HepG2 (cell line): ENCODE measurements around the gene EGR1. TPM values are rescaled to one million over a fixed set of nuclear protein-coding genes. Genes with fewer than 3 reads are reported as not detected.

Source experiments
- ATAC-seq: fragments of 200-7000 bp; cut with Tn5 transposase; 3 replicates; pipeline ENCODE4 v1.9.1; 2020; ENCODE audit warnings: mild to moderate bottlenecking, moderate library complexity
- BruUV-seq: library from RNA; stranded (reverse); fragments of 400-500 nt; replicated peaks from 2 replicates; lab custom pipeline; 2021; lab: Mats Ljungman, UMichigan
- CTCF ChIA-PET: fragments of 300-600 bp; formaldehyde crosslinking; extraction: SDS; loops from one replicate; lab custom pipeline; 2021; ENCODE audit warnings: low total read pairs, inconsistent platforms, low intra/inter-chr PET ratio; lab: Yijun Ruan, JAX
- POLR2A ChIA-PET: fragments of 350-600 bp; sonication (Branson Sonifier 250); formaldehyde crosslinking; loops from one replicate; lab custom pipeline; 2020; ENCODE audit warnings: antibody characterized with exemption, inconsistent platforms; lab: Yijun Ruan, JAX
- DNase-seq: peaks from one replicate; pipeline ENCODE4 v3.0.0-alpha.2; 2015; ENCODE audit warnings: low spot score
- FAIRE-seq: peaks from 3 replicates; lab custom pipeline; 2011; peaks lifted over from hg19 to GRCh38; lab: Jason Lieb, UNC
- H2AFZ ChIP-seq: one replicate; pipeline ENCODE4 v1.6.1; 2011; ENCODE audit warnings: low read length, inconsistent platforms
- H3K27ac ChIP-seq: fragments of 300-600 bp; 3 replicates; pipeline ENCODE4 v1.8.0; 2011; ENCODE audit warnings: mixed run types, mild to moderate bottlenecking, mixed read lengths, low read length, inconsistent platforms; ENCODE audit not compliant: insufficient read depth; ENCODE audit errors: extremely low read length
- H3K27me3 ChIP-seq, 2 experiments: fragments of 200-600 bp in 1 of 2; 2 replicates in 1 of 2; 3 replicates in 1 of 2; pipeline versions ENCODE4 v1.6.0 to v1.8.0; 2011; ENCODE audit warnings: low read length in 2 of 2, mild to moderate bottlenecking in 2 of 2, moderate library complexity in 2 of 2, inconsistent platforms in 1 of 2; ENCODE audit not compliant: insufficient read depth in 2 of 2, control insufficient read depth in 1 of 2
- H3K36me3 ChIP-seq, 2 experiments: fragments of 200-600 bp in 1 of 2; replicated peaks in 1 of 2; 2 replicates in 1 of 2; 3 replicates in 1 of 2; pipeline versions ENCODE4 v1.5.1 to v1.8.0; 2011; ENCODE audit warnings: low read length in 2 of 2, inconsistent platforms in 1 of 2; ENCODE audit not compliant: insufficient read depth in 2 of 2, control insufficient read depth in 1 of 2
- H3K4me1 ChIP-seq: 2 replicates; pipeline ENCODE4 v1.5.1; 2012; ENCODE audit warnings: low read length, inconsistent platforms; ENCODE audit not compliant: insufficient read depth
- H3K4me2 ChIP-seq: 2 replicates; pipeline ENCODE4 v1.6.0; 2011; ENCODE audit warnings: low read depth, low read length, inconsistent platforms
- H3K4me3 ChIP-seq, 3 experiments: fragments of 200-600 bp in 1 of 3; sonication (generic), shearing (Covaris generic) in 1 of 3; replicated peaks in 1 of 3; 2 replicates each; pipeline ENCODE4 v1.5.1; 2011 to 2016; ENCODE audit warnings: low read length in 3 of 3, inconsistent platforms in 2 of 3, low read depth in 2 of 3, mild to moderate bottlenecking in 2 of 3, control low read depth in 1 of 3, mixed read lengths in 1 of 3; ENCODE audit not compliant: insufficient read depth in 1 of 3
- H3K79me2 ChIP-seq: one replicate; pipeline ENCODE4 v1.6.1; 2011; ENCODE audit warnings: low read length, inconsistent platforms; ENCODE audit not compliant: insufficient read depth
- H3K9ac ChIP-seq: 2 replicates; pipeline ENCODE4 v1.6.0; 2011; ENCODE audit warnings: mild to moderate bottlenecking, low read depth, low read length, inconsistent platforms; ENCODE audit not compliant: insufficient read depth
- H3K9me3 ChIP-seq: 2 replicates; pipeline ENCODE4 v1.5.1; 2012; ENCODE audit warnings: mild to moderate bottlenecking, low read length
- H4K20me1 ChIP-seq: 2 replicates; pipeline ENCODE4 v1.6.0; 2011; ENCODE audit warnings: inconsistent platforms, mild to moderate bottlenecking, low read length, moderate library complexity; ENCODE audit not compliant: insufficient read depth
- ARNT ChIP-seq: fragments of 450-650 bp; IDR thresholded peaks from 2 replicates; pipeline ENCODE4 v1.6.1; 2017
- CREB1 ChIP-seq, 2 experiments: fragments of 450-650 bp in 1 of 2; IDR thresholded peaks; 2 replicates each; pipeline ENCODE4 v1.6.1; 2016 to 2017; ENCODE audit warnings: control low read depth in 1 of 2, mild to moderate bottlenecking in 1 of 2, missing compliant biosample characterization in 1 of 2, missing genetic modification characterization in 1 of 2
- EP300 ChIP-seq, 3 experiments: sonication (generic) in 1 of 3; formaldehyde crosslinking in 1 of 3; IDR thresholded peaks; 2 replicates each; pipeline versions ENCODE4 v1.5.1 to v1.6.1; 2011 to 2020; ENCODE audit warnings: low read depth in 2 of 3, low read length in 2 of 3, borderline replicate concordance in 1 of 3, improper control_type of control experiment in 1 of 3, mild to moderate bottlenecking in 1 of 3, missing genetic modification reagents in 1 of 3, moderate library complexity in 1 of 3
- ETV5 ChIP-seq: IDR thresholded peaks from 2 replicates; pipeline ENCODE4 v1.6.1; 2018; ENCODE audit warnings: missing biosample characterization, missing genetic modification reagents, inconsistent platforms, borderline replicate concordance
- HNRNPK ChIP-seq: fragments of 200-400 bp; formaldehyde crosslinking; IDR thresholded peaks from 2 replicates; pipeline ENCODE4 v1.6.1; 2018; ENCODE audit warnings: low read length, low read depth, moderate library complexity, mild to moderate bottlenecking; ENCODE audit not compliant: poor library complexity, severe bottlenecking
- HOXA3 ChIP-seq: sonication (generic); formaldehyde crosslinking; IDR thresholded peaks from 2 replicates; pipeline ENCODE4 v1.5.0; 2020; ENCODE audit warnings: missing genetic modification reagents
- MEIS1 ChIP-seq: sonication (generic); formaldehyde crosslinking; IDR thresholded peaks from 2 replicates; pipeline ENCODE4 v1.9.0; 2021; ENCODE audit warnings: mild to moderate bottlenecking, missing genetic modification reagents, moderate library complexity, borderline replicate concordance
- POGZ ChIP-seq: sonication (generic); formaldehyde crosslinking; IDR thresholded peaks from 2 replicates; pipeline ENCODE4 v1.4.0; 2020; ENCODE audit warnings: mild to moderate bottlenecking, missing genetic modification reagents
- ZEB1 ChIP-seq: IDR thresholded peaks from 2 replicates; pipeline ENCODE4 v1.6.1; 2012; ENCODE audit warnings: mild to moderate bottlenecking, low read depth, inconsistent platforms; ENCODE audit not compliant: insufficient replicate concordance
- ZNF12 ChIP-seq: sonication (generic); formaldehyde crosslinking; IDR thresholded peaks from 2 replicates; pipeline ENCODE4 v1.5.0; 2020; ENCODE audit warnings: missing genetic modification reagents
- ZNF678 ChIP-seq: sonication (generic); formaldehyde crosslinking; IDR thresholded peaks from 2 replicates; pipeline ENCODE4 v1.4.0; 2020; ENCODE audit warnings: mild to moderate bottlenecking, missing genetic modification reagents
- WGBS: methylation state at CpG from one replicate; pipeline ENCODE4 v1.1.6; 2017; ENCODE audit warnings: low lambda C conversion rate; 5-methylcytosine and 5-hydroxymethylcytosine counted together
- in situ Hi-C: cut with HindIII; loops from 2 replicates; pipeline ENCODE4 v1.10.0; 2017; ENCODE audit warnings: low pct_unique_long_range_greater_than_20kb; ENCODE audit not compliant: extremely low pct_ligation_motif_present
- intact Hi-C: fragments of 100-400 bp; cut with micrococcal nuclease; formaldehyde crosslinking; loops from one replicate; pipeline ENCODE4 v1.10.0; 2022; ENCODE audit not compliant: unreplicated experiment
- polyA plus RNA-seq, 8 experiments: library from polyadenylated mRNA; depleted of rRNA in 3 of 8; stranded (reverse) in 7 of 8; unstranded in 1 of 8; fragments of >200 nt; fragmentation: Illumina TruSeq in 4 of 8; extraction: Trizol in 4 of 8; gene quantifications; 2 replicates each; pipeline versions ENCODE4 v1.2.1 to v1.2.3, GENCODE V29; 2011 to 2016; ENCODE audit warnings: low read depth in 4 of 8, missing spikeins in 1 of 8, mixed read lengths in 1 of 8; ENCODE audit not compliant: insufficient read depth in 1 of 8
- total RNA-seq, 5 experiments: library from RNA; depleted of rRNA; stranded (reverse); fragments of >200 nt; fragmentation: Illumina TruSeq; extraction: Trizol; gene quantifications; 2 replicates each; pipeline ENCODE4 v1.2.3, GENCODE V29; 2016; ENCODE audit warnings: low read depth in 1 of 5
- TF ChIP-seq, protein P1 (sequence below): sonication (generic); formaldehyde crosslinking; IDR thresholded peaks from 2 replicates; pipeline ENCODE4 v1.4.0; 2020; ENCODE audit warnings: missing genetic modification reagents, borderline replicate concordance
- TF ChIP-seq, protein P2 (sequence below): sonication (generic); formaldehyde crosslinking; IDR thresholded peaks from 2 replicates; pipeline ENCODE4 v1.4.0; 2020; ENCODE audit warnings: low read depth, mild to moderate bottlenecking, missing genetic modification reagents
- TF ChIP-seq, protein P3 (sequence below): sonication (generic); formaldehyde crosslinking; IDR thresholded peaks from 2 replicates; pipeline ENCODE4 v1.4.0; 2020; ENCODE audit warnings: mild to moderate bottlenecking, missing genetic modification reagents
- TF ChIP-seq, protein P4 (sequence below): sonication (generic); formaldehyde crosslinking; IDR thresholded peaks from 2 replicates; pipeline ENCODE4 v1.5.1; 2020; ENCODE audit warnings: mild to moderate bottlenecking, moderate library complexity, missing genetic modification reagents

EGR1 gene
- total and polyA plus RNA-seq, 2 of the 13 experiments (the other 11 are each of a cell fraction or from before 2014, with no cell fraction given), result 4.1 to 4.5 TPM

DNA sequence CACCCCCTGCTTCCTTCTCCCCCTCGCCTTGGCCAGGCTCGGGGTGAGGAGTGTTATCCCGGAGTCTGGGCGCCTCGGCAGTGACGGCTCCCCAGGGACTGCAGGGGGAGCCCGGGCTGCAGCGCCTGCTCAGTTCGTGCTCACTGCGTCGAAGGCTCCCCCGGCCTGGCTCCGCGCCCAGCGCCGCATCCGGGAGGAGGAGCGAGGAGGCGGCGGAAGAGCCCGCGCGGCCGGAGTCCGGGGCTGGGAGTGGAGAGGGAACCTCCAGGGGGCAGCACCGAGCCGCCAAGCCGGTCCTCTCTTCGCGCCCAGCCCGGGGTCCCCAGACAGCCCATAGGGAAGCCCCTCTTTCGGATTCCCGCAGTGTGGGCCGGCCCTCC lies 1.3 kb upstream of the EGR1 start:
- DNase-seq (peak; percentile 86), ATAC-seq (peak; percentile 68), FAIRE-seq (peak; percentile 47)
- peak overlapping the region; percentile 95 for H3K27ac ChIP-seq
- ChIA-PET POLR2A (interaction anchor here (1.0 to 4.0 kb wide), 10 partner anchors 15 to 112 kb away, joined by 3 to 58 read pairs (median 6); partner anchors contain the start of genes ETF1 and HSPA9), CTCF (interaction anchor here (1.1 to 2.5 kb wide), 2 partner anchors 28 to 40 kb away, joined by 4 to 29 read pairs; no protein-coding TSS in a partner anchor)
- BruUV-seq, result no TSS peak
- peak overlapping the region; percentile 83 for H3K4me2 ChIP-seq
- peaks cover 3% of the 10 kb centered on the region; the same call in 1 of the 2 replicates for H4K20me1 ChIP-seq
- in situ Hi-C loops (loop anchor here (5.0 kb wide), 1 partner anchor 78 kb away; the partner anchor contains the start of gene ETF1), intact Hi-C loops (loop anchor here (1.0 to 2.0 kb wide), 2 partner anchors 39 to 79 kb away; partner anchors contain the start of gene ETF1)
- H3K79me2 ChIP-seq, result peaks cover 3% of the 10 kb centered on the region
- H3K4me3 ChIP-seq, result peak overlapping the region; percentile 69 to 91 (median 78)
- H3K9me3 ChIP-seq, result no peaks in the 10 kb centered on the region
- H3K27me3 ChIP-seq, result peaks cover 0 to 3% of the 10 kb centered on the region in 2 experiments; a peak in 1 of 5 replicates
- H3K9ac ChIP-seq, result peak overlapping the region; percentile 86
- H3K36me3 ChIP-seq, result peaks cover 0 to 7% of the 10 kb centered on the region in 2 experiments; a peak in 2 of 5 replicates
- WGBS, result no CpG with 5 or more reads among the region's 34 CpGs
- no peak overlapping the region for H2AFZ ChIP-seq
- H3K4me1 ChIP-seq, result peaks cover 50% of the 10 kb centered on the region
- TF ChIP-seq, protein P1, sequence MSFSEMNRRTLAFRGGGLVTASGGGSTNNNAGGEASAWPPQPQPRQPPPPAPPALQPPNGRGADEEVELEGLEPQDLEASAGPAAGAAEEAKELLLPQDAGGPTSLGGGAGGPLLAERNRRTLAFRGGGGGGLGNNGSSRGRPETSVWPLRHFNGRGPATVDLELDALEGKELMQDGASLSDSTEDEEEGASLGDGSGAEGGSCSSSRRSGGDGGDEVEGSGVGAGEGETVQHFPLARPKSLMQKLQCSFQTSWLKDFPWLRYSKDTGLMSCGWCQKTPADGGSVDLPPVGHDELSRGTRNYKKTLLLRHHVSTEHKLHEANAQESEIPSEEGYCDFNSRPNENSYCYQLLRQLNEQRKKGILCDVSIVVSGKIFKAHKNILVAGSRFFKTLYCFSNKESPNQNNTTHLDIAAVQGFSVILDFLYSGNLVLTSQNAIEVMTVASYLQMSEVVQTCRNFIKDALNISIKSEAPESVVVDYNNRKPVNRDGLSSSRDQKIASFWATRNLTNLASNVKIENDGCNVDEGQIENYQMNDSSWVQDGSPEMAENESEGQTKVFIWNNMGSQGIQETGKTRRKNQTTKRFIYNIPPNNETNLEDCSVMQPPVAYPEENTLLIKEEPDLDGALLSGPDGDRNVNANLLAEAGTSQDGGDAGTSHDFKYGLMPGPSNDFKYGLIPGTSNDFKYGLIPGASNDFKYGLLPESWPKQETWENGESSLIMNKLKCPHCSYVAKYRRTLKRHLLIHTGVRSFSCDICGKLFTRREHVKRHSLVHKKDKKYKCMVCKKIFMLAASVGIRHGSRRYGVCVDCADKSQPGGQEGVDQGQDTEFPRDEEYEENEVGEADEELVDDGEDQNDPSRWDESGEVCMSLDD (CRISPR knock-in tag), result peak; percentile 39; the same call in 1 of the 2 replicates
- 0 out of 2 replicates have a peak, but pooled peaks have one; percentile 76 for TF ChIP-seq ZNF678 (CRISPR knock-in tag)
- TF ChIP-seq ZEB1, result peak; percentile 43
- TF ChIP-seq ETV5 (CRISPR knock-in tag), result peak; percentile 97
- TF ChIP-seq, protein P2, sequence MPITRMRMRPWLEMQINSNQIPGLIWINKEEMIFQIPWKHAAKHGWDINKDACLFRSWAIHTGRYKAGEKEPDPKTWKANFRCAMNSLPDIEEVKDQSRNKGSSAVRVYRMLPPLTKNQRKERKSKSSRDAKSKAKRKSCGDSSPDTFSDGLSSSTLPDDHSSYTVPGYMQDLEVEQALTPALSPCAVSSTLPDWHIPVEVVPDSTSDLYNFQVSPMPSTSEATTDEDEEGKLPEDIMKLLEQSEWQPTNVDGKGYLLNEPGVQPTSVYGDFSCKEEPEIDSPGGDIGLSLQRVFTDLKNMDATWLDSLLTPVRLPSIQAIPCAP (CRISPR knock-in tag), result no peak
- no peak for TF ChIP-seq ARNT
- peak; percentile 70 for TF ChIP-seq HOXA3 (CRISPR knock-in tag)
- TF ChIP-seq HNRNPK, result peak; percentile 58
- TF ChIP-seq MEIS1 (CRISPR knock-in tag), result no peak
- TF ChIP-seq EP300 (IDR thresholded peaks at IDR 0.05; ENCODE audit: low read depth in 2 of 2, low read length in 2 of 2), result peak in 1 of 2 experiments; percentile 53; a peak in 1 of 4 replicates
- no peak for TF ChIP-seq EP300 (CRISPR knock-in tag; IDR thresholded peaks at IDR 0.05; ENCODE audit: borderline replicate concordance)
- no peak for TF ChIP-seq CREB1 (IDR thresholded peaks at IDR 0.05)
- TF ChIP-seq CREB1 (CRISPR knock-in tag; IDR thresholded peaks at IDR 0.05), result peak; percentile 28; the same call in 1 of the 2 replicates
- TF ChIP-seq POGZ (CRISPR knock-in tag), result peak; percentile 55; the same call in 1 of the 2 replicates
- TF ChIP-seq, protein P3, sequence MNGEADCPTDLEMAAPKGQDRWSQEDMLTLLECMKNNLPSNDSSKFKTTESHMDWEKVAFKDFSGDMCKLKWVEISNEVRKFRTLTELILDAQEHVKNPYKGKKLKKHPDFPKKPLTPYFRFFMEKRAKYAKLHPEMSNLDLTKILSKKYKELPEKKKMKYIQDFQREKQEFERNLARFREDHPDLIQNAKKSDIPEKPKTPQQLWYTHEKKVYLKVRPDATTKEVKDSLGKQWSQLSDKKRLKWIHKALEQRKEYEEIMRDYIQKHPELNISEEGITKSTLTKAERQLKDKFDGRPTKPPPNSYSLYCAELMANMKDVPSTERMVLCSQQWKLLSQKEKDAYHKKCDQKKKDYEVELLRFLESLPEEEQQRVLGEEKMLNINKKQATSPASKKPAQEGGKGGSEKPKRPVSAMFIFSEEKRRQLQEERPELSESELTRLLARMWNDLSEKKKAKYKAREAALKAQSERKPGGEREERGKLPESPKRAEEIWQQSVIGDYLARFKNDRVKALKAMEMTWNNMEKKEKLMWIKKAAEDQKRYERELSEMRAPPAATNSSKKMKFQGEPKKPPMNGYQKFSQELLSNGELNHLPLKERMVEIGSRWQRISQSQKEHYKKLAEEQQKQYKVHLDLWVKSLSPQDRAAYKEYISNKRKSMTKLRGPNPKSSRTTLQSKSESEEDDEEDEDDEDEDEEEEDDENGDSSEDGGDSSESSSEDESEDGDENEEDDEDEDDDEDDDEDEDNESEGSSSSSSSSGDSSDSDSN (CRISPR knock-in tag), result peak; percentile 86
- TF ChIP-seq, protein P4, sequence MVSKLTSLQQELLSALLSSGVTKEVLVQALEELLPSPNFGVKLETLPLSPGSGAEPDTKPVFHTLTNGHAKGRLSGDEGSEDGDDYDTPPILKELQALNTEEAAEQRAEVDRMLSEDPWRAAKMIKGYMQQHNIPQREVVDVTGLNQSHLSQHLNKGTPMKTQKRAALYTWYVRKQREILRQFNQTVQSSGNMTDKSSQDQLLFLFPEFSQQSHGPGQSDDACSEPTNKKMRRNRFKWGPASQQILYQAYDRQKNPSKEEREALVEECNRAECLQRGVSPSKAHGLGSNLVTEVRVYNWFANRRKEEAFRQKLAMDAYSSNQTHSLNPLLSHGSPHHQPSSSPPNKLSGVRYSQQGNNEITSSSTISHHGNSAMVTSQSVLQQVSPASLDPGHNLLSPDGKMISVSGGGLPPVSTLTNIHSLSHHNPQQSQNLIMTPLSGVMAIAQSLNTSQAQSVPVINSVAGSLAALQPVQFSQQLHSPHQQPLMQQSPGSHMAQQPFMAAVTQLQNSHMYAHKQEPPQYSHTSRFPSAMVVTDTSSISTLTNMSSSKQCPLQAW (CRISPR knock-in tag), result peak; percentile 50; the same call in 1 of the 2 replicates
- TF ChIP-seq ZNF12 (CRISPR knock-in tag), result 0 out of 2 replicates have a peak, but pooled peaks have one; percentile 9
